Amygdala (tissue), 56 donors: ENCODE measurements around the gene DUOX1.

ENCODE experiments used
- DNase-seq, 56 donors: peaks; one replicate each; lab custom pipeline; 2025; lab: John Stamatoyannopoulos, UW

DUOX1 gene

DNA sequence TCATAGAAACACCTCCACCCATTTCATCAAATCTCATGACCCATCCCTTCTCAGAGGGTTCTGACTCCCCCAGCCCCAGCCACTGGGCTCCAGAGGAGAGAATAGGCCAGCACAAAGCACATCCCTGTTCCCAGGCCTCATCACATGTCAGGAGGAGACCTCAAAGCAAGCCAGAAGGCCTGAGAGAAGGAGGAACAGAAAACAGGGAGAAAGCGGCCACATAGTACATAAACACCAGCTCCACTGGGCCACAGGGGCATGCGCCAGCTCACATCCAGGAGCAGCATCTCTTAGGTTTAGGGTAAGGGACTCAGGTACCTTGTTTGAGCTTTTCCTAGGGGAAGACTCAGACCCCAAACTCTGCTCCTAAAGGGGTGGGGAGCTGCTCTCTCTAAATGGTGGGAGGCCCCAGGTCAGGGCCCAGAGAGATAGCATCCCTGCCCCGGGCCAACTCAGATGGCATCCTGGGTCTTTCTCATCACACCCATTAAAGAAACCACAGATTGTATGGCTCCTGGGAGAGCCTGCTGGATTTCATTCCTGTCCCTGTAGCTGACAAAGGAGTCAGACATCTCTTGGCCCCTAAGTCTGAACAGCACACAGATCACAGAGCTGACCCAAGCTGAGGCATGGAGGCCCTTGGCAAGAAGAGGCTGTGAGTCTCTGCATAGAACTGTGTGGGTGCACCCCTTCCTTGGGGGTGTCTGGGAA is 55.4 kb downstream of the DUOX1 start:
- no peak for DNase-seq

DNA sequence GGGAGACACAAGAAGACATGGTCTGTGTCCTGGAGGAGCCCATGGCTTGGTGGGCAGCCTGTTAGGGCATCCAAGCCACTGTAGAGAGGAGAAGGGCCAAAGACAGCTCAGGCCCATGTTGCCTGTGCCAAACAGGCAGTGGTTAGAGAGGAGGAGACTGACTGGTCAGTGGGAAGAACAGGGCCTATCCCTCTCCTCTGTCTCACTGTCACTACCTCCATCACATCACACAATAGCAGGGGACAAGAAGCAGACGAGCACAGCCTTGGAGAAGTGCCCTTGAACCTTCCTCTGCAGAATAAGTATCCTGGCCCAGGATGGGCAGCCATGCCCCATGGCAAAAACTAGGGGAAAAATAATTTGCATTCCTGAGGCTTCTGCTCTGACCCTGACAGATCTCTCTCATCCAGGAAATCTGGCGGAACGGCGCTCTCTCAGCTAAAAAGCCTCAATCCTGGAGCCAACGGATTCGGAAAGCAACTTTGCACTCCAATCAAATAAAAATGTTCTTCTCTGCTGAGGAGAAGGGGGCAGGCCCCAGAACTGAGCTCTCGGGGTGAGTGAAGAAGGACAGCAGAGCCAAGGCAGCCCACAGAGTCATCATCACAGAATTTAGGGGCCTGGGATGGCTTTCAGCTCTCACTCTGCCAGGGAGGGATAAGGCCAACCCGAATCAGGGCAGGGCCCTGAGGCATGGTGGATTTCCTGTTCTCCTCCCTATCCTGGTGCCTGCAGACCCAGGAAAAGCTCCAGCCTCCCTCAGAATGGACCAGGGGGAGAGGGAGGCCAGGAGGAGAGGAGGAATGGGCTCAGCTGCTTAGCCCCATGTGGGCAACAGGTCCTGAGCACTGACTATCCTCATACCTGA is 56.3 kb downstream of the DUOX1 start:
- DNase-seq: peak in 3 of 56 donors; percentile 18 to 43 (median 33)

DNA sequence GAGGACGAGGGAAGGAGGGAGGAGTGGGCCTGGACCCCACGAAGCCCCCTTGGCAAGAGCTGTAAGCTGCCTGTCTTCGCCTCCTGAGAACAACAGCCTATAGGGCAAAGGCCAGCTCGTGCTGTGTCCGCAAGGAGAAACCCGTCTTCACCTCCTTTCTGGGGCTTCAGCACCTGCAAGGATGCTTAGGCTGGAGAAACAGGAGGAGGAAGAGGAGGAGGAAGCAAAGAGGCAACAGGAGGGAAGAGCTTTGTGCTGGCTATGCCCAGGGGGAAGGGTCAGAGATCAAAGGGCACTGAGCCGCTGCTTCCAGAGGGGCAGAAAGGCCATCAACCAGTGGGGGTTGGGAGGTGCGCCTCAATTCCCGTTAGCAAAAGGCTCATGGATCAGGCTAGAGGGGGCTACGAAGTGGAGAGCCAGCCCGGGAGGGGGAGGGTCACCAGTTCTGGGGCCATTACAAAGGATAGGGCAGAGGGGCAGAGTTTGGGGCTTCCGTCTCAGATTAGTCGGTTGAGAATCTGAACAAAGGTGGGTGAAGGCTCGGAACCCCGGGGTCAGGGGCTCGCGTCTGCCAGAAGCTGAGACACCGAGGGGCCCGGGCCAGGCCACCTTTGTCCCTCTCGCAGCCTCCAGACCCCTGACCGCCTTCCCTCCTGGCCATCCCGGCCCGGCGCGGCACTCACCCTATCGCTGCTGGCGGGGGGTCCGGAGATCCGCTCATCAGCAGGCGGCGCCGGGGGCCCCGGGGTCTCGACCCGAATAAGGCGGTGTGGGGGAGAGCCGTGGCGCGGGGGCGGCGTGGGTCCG is 57.2 kb downstream of the DUOX1 start:
- DNase-seq: peak in 1 of 56 donors; percentile 40

DNA sequence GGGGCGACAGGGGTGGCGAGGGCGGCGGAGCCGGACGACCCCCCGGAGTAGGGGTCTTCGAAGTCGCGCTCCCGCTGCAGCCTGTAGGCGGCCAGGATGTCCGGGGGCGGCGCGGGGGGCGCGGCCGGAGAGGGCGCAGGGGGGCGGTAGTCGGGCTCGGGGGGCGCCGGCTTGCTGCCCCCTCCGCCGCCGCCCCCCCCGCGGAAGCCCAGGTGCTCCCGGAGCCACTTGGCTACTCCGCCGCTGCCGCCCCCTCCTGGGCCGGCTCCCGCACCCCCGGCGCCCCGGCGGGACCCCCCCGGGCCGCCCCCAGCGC is 57.7 kb downstream of the DUOX1 start:
- DNase-seq: peak in 1 of 56 donors; percentile 61

DNA sequence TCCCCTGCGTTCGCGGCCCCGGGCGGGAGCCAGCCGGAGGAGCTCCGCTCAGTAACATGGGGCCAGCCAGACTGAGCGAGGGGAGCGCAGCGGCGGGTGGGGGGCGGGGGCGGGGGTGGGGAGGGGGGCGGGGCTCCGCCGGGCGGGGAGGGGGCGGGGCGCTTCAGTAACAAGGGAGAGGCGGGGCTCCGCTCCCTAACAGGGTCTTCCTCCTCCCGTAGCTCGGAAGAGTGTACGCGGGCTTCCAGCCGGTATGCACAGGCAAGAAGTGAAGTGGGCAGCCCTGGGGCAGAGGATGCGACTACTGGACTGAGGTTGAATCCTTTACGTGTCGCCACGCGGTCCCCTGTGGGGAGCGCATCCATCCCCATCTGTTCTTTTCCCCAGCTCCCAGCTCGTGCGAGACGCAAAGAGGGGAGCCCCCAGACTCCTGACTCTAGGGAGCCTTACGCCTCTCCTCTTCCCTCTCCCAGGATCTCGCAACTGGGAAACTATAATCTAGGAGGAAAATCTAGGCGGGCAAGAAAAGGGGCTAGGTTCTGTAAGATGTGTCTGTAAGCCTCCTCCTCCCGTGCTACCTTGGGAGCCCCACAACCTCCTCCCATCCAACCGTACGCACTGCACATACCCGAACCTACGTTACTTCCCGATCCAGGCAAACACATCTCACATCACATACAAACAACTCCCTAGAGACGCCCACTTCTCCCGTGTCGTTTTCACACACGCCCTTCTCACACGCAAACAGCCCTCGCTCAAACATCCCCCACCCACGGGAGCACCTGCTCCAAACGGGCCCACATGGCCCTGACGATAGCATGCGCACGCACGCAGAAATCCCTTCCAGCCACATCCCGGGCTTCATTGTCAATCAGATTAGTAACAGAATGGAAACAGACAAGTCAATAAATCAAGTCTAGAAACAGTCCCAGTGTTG is 58.4 kb downstream of the DUOX1 start, which contains the start of gene SHF:
Gene SHF (minus strand): TSS at position 73 of the 937 bp plus-strand sequence. CDS start 15 bp downstream, at position 58.
- DNase-seq: peak in 38 of 56 donors; percentile 16 to 76 (median 50)

DNA sequence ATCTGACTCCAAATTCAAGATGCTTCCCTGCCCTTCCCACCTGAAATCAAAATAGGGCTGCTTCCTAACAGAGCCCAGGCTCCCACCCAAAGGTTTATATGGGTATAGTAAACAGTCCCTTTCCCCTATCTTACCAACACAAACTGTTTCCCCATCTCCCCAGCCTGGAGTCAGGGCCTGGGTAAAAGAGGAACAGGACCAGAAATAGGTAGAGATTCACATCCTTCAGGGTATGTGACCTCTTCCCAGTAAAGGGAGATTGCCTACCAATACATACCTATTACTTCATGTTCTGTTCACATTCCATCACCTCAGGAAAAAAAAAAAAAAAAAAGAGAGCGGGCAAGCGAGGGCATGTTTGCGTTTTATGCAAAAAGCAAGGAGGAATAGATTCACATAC is 67.7 kb downstream of the DUOX1 start:
- no peak for DNase-seq

DNA sequence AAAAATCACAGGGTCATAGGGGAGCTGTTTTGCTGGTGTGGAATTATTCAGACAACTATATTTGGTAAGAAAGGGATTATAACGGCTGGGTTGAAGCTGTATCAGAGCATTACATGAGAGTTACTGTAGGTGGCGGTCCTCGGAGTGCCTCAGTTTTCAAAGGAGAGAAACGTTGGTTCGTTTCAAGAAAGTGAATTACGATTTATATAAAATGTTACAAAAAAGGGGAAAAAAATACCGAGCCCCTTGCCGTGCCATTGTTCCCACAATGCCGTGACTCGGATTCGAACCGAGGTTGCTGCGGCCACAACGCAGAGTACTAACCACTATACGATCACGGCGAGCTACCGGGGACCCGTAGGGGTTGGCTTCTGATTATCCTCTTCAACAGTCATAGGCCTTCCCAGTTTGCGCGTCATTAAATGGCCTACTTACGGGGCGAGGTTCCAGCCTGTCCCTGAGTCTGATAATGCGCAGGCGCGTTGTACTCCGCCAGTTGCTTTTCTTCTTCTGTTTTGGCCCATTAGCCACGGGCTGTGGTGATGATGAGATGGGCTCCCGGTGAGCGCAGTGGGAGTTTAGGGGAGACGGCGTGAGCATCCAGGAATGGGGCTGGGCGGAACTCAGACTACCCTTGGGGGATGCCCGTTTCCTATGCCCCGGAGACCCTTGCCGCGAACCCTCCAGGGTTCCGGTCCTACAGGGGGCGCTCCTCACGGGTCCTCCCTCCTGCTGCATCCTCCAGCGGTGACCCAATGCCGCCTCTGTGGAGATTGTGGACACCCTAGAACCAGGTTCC is 68.7 kb downstream of the DUOX1 start:
- peak; percentile 63 to 99 (median 93) for DNase-seq

DNA sequence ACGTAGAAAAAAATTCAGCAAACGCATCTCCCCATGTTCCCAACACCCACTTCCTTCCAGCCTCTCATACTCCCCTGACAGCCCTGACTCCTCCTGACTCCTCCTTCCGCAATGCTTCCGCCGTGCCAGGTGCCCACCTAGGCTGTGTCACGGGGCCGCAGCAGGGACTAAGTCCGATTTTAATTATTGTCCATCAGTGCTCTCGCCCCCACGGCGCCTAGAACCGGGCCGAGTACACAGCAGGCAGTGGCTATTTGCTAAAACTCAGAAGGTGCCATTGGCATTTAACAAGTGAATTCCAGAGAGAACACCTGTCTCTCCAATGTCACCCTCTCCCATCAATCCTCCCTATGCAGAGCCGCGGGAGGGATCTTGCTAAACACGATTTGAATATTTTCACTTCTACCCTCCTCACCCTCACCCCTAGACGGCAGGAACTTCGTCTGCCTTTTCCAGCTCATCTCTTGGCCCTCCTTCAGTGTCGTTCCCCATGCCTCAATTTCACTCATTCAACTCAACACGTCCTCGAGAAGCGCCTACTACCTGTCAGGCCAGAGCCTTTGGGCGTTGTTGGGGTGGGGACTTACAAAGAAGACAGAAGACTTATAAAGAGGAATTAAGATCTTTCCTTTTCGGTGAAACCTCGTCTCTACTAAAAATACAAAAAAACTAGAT is 69.5 kb downstream of the DUOX1 start:
- DNase-seq: peak in 11 of 56 donors; percentile 39 to 74 (median 57)

DNA sequence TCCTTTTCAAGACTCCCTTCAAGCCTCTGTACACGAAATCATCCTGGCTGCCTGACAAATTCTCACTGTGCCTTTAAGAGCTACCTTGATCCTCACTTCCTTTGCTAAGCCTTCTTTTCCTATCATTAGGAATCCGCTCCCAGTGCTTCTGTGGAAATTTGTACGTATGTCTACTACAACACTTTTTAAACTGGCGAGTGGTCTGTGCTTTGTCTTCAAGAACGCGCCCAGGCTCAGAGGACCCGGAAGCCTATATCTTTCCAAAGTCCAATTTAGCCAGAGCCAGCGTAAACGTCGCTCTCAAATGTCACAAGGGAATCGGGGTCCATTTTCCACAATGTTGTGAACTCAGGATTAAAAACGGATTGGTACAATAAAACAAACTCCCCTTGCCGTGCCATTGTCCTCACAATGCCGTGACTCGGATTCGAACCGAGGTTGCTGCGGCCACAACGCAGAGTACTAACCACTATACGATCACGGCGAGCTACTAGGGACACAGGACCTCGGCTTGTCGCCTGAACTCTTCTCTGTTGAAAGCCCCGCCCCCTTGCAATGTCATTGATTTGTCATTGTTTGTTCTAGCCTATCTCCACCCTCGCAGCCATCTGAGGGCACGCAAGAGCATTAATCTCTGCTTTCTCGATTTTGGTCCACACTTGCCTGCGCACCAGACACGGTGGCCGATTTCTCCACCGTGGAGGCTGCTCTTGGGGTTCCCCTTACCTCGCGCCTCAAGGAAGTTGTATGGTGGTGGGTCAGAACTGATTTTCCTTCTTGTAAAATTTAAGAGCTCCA is 70.4 kb downstream of the DUOX1 start:
- peak; percentile 57 to 100 (median 94) for DNase-seq

DNA sequence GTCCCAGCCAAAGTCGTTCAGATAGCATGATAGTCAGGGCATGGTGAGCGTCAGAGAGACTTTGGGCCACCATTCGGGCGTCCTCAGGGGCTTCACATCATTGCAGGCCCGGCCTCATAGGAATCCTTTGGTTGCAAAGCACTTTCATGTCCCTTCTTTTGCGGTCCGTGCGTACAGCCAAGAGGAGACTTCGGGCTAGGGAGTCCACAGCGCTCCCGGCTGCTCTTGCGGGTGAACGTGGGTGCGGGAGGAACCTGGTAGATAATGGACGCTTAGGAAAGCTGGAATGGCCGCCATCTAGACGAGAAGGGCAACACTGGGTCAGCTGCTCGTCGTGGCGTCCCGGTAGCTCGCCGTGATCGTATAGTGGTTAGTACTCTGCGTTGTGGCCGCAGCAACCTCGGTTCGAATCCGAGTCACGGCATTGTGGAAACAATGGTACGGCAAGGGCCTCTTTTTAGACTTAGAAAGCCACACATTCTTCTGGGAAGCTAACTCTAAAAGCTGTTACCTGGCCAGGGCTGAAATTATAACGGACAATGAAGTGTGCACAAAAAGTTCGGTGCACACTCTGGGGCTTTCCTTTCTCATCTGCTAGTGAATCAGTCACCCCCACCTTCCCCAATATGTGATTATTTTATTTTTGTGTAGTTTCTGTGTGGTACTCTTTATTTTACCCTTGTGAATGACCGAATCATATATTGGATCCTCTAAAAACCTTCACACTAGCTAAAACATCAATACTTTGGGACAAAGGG is 71.2 kb downstream of the DUOX1 start:
- peak; percentile 54 to 95 (median 82) for DNase-seq

DNA sequence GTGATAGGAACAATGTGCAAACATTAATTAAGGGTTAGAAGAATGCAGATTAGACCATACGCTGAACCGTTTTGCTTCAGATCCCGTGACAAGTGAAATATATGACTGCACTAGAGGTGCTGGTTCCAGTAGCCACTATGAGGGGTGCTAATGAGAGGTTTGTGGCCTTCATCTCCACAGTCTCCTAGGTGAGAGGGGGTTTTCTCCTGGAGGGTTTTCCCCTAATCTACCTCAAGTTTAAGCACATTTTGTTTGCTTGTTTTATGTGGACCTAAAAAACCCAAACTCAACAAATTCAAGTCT is 71.7 kb downstream of the DUOX1 start:
- no peak for DNase-seq

DNA sequence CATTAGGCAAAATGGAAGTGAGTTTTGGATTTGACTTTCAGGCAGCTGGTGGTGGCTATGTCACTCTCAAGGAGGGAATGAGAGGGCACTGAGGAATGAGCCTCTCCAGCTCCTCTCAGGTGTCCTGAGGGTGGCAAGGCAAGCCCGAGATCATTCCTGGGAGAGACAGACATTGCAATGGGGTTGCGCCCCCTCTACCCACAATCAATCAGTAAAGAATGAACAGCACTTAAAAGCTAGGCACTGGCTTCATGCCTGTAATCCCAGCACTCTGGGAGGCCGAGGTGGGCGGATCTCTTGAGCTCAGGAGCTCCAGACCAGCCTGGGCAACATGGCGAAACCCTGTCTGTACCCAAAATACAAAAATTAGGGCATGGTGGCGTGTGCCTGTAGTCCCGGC is 72.1 kb downstream of the DUOX1 start:
- no peak for DNase-seq

DNA sequence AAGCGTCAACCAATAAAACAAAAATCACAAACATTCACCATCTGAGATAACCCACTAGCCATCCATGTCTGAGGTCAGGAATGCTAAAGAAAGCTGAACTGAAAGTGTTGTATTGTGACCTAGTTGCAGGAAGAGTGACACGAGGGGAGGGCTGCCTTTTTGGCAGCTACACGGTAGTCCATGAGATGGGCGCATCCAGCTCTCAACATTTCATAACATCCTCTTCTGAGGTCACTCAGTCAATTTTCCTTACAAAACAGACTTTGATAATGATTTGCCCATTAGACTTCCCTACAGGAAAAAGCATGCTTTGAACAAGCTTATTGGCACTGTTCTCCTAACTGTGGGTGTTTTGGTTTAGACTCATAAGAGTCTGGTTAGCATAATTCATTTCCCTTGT is 73.4 kb downstream of the DUOX1 start:
- peak in 1 of 56 donors; percentile 9 for DNase-seq

DNA sequence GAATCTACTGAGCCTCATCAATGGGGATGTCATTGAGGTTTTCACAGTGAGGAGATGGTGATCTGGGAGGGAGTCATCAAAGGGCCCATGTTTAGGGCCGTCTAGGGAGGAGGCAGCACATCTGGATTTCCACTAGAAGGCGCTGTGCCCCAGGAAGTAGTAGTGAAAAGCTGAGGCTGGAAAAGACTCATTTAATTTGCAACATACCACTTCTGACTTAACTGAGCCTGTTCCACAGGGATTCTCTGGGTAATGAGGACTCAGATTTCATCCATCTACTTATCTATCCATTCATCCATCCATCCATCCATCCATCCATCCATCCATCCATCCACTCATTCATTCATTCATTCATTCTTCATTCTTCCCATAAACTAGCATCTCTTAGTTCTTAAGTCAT is 75.4 kb downstream of the DUOX1 start:
- DNase-seq: peak in 24 of 56 donors; percentile 10 to 72 (median 37)

DNA sequence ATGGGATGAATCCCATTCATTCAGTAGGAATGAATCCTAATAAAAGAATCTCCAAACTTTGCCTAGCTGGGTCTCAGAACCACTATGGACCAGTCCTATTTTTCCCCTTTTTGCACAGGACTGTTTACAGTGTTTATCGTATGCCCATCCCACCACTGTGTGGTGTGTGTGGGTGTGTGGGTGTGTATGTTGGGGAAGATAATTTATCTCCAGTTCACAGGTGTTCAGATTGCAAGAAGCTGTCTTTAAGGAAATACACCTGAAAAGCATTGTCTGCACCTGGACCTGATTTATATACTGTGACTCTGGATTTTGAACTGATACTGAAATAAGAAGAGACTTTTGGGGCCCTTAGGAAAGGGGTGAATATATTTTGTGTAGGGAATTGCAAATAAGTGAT is 82.7 kb downstream of the DUOX1 start:
- no peak for DNase-seq
